Activated CD4-positive, alpha-beta T cell treated with anti-CD3 and anti-CD28 coated beads for 36 hours (primary cell): Measurements from ENCODE around the gene PPHLN1. TPM values are rescaled to one million over a fixed set of nuclear protein-coding genes. Genes with fewer than 3 reads are reported as not detected.

Experiments used
- ATAC-seq: fragments of 200-7000 bp; cut with Tn5 transposase; one replicate; pipeline ENCODE4 v1.10.0; 2021; ENCODE audit warnings: mild to moderate bottlenecking, moderate library complexity
- CTCF ChIA-PET: fragments of 350-600 bp; sonication (Branson Sonifier 250); formaldehyde crosslinking; loops from one replicate; lab custom pipeline; 2021; ENCODE audit warnings: antibody characterized with exemption; lab: Charles Lee
- POLR2A ChIA-PET: fragments of 350-600 bp; sonication (Branson Sonifier 250); formaldehyde crosslinking; loops from one replicate; lab custom pipeline; 2021; ENCODE audit warnings: antibody characterized with exemption, inconsistent platforms; lab: Charles Lee
- DNase-seq: peaks from one replicate; pipeline ENCODE4 v3.0.0-alpha.2; 2020
- H3K27ac Mint-ChIP-seq: one replicate; pipeline ENCODE4 v1.8.0; 2021; ENCODE audit warnings: mixed read lengths
- H3K27me3 Mint-ChIP-seq: one replicate; pipeline ENCODE4 v1.8.0; 2021; ENCODE audit warnings: mixed read lengths
- H3K36me3 Mint-ChIP-seq: one replicate; pipeline ENCODE4 v1.8.0; 2021; ENCODE audit warnings: low read depth, mixed read lengths
- H3K4me1 Mint-ChIP-seq: one replicate; pipeline ENCODE4 v1.8.0; 2021; ENCODE audit warnings: mixed read lengths
- H3K4me3 Mint-ChIP-seq: one replicate; pipeline ENCODE4 v1.8.0; 2021; ENCODE audit warnings: mild to moderate bottlenecking, moderate library complexity, mixed read lengths
- H3K9me3 Mint-ChIP-seq: one replicate; pipeline ENCODE4 v1.8.0; 2021; ENCODE audit warnings: low read depth, mixed read lengths
- intact Hi-C, 2 experiments: fragments of 100-400 bp; cut with DNase I in 1 of 2; cut with micrococcal nuclease in 1 of 2; formaldehyde crosslinking; loops; one replicate each; pipeline versions ENCODE4 v1.14.2 to v1.15.1; 2022 to 2024; cut with DNase I, micrococcal nuclease
- total RNA-seq, 2 experiments: library from RNA; stranded (reverse); gene quantifications; one replicate each; pipeline ENCODE4 v1.2.3, GENCODE V29; 2021

PPHLN1 gene
- total RNA-seq, 2 experiments from 2014 or later, result 86.2 to 90.0 TPM

- DNase-seq (peak; percentile 11), ATAC-seq (no peak)
- Mint-ChIP-seq H3K27me3 (peaks cover 20% of the 10 kb centered on the region), H3K4me3 (no peak overlapping the region), H3K27ac (no peak overlapping the region), H3K36me3 (no peaks in the 10 kb centered on the region), H3K4me1 (peaks cover 16% of the 10 kb centered on the region), H3K9me3 (no peaks in the 10 kb centered on the region)
- CTCF ChIA-PET, result interaction anchor here (1.2 to 3.7 kb wide), 2 partner anchors 11 to 16 kb away, joined by 3 to 18 read pairs; no protein-coding TSS in a partner anchor
- POLR2A ChIA-PET, result no interaction called here
- intact Hi-C loops, result no loop called here
Observed at GRCh38 chr12:42468341-42468821, 142.4 kb downstream of the PPHLN1 start.

DNA sequence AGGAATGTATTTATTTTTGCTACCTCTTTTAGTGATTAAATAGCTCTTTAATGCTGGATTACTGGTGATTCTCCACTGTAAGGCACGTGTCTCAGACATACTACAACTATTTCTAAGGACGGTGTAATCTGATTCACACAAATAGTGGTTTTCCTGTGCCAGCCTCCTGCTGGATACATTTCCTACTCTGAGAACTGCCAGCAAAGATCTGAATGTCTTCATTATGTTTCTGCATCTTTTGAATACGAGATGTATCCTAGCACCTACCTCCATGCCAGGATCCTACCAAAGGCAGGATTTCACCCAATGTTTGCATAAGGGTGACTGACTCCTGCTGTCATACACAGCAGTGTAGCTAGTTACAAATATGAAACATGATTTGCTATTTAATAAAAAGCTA lies 143.0 kb downstream of the PPHLN1 start:
- no peak overlapping the region for H3K27ac Mint-ChIP-seq
- peak; percentile 36 for ATAC-seq
- peaks cover 23% of the 10 kb centered on the region for H3K27me3 Mint-ChIP-seq
- ChIA-PET CTCF (interaction anchor here (0.6 to 3.7 kb wide), 4 partner anchors 10 to 173 kb away, joined by 3 to 18 read pairs (median 3); no protein-coding TSS in a partner anchor), POLR2A (interaction anchor here (0.6 kb wide), 1 partner anchor 113 kb away, joined by 3 read pairs; no protein-coding TSS in a partner anchor)
- no peaks in the 10 kb centered on the region for H3K36me3 Mint-ChIP-seq
- intact Hi-C loops, result no loop called here
- peak overlapping the region; percentile 43 for H3K4me3 Mint-ChIP-seq
- H3K4me1 Mint-ChIP-seq, result peaks cover 16% of the 10 kb centered on the region
- no peaks in the 10 kb centered on the region for H3K9me3 Mint-ChIP-seq
- no peak for DNase-seq

GRCh38 chr12:42469355-42470175 lies 143.6 kb downstream of the PPHLN1 start:
- intact Hi-C loops, result no loop called here
- H3K4me3 Mint-ChIP-seq, result peak overlapping the region; percentile 43
- H3K36me3 Mint-ChIP-seq, result no peaks in the 10 kb centered on the region
- ChIA-PET POLR2A (interaction anchor here (0.6 to 1.0 kb wide), 3 partner anchors 7 to 113 kb away, joined by 3 to 5 read pairs (median 3); no protein-coding TSS in a partner anchor), CTCF (interaction anchor here (0.6 to 3.7 kb wide), 4 partner anchors 11 to 173 kb away, joined by 3 to 18 read pairs (median 3); no protein-coding TSS in a partner anchor)
- ATAC-seq (peak; percentile 92), DNase-seq (peak; percentile 7)
- H3K4me1 Mint-ChIP-seq, result peaks cover 16% of the 10 kb centered on the region
- peak overlapping the region; percentile 6 for H3K27ac Mint-ChIP-seq
- no peaks in the 10 kb centered on the region for H3K9me3 Mint-ChIP-seq
- H3K27me3 Mint-ChIP-seq, result peaks cover 23% of the 10 kb centered on the region

DNA sequence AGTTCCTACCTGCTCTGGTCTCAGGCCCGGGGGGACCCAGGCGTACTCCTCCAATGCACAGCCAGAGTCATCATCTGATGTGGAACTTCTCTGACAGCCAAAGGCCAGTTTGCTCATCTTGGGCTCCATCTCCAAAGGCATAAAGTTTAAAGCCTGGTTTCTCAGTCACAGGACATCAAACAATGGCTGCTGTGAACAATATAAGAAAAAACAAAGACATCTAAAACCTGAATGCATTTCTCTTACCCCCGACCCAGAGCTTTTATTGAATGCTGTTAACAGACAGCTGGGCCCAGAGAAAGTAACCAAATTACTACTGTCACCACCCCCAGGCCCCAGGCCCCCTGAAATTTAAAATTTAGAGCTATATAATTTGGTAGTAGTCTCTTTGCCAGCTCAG lies 146.4 kb downstream of the PPHLN1 start:
- Mint-ChIP-seq H3K9me3 (no peaks in the 10 kb centered on the region), H3K36me3 (no peaks in the 10 kb centered on the region), H3K27me3 (peaks cover 19% of the 10 kb centered on the region), H3K4me1 (peaks cover 16% of the 10 kb centered on the region), H3K4me3 (no peak overlapping the region), H3K27ac (no peak overlapping the region)
- no peak for DNase-seq
- intact Hi-C loops, result no loop called here
- POLR2A ChIA-PET, result no interaction called here
- CTCF ChIA-PET, result no interaction called here
- ATAC-seq, result no peak

GRCh38 chr12:42473130-42473529 lies 147.2 kb downstream of the PPHLN1 start:
- H3K9me3 Mint-ChIP-seq, result no peaks in the 10 kb centered on the region
- H3K4me1 Mint-ChIP-seq, result peaks cover 16% of the 10 kb centered on the region
- ChIA-PET CTCF (interaction anchor here (0.6 to 1.1 kb wide), 2 partner anchors 10 to 1082 kb away, joined by 3 to 4 read pairs; no protein-coding TSS in a partner anchor), POLR2A (no interaction called here)
- intact Hi-C loops, result no loop called here
- H3K27me3 Mint-ChIP-seq, result peaks cover 20% of the 10 kb centered on the region
- no peak for ATAC-seq
- H3K36me3 Mint-ChIP-seq, result no peaks in the 10 kb centered on the region
- H3K27ac Mint-ChIP-seq, result no peak overlapping the region
- no peak overlapping the region for H3K4me3 Mint-ChIP-seq
- no peak for DNase-seq

- intact Hi-C loops, result no loop called here
- DNase-seq, result no peak
- Mint-ChIP-seq H3K27ac (no peak overlapping the region), H3K4me1 (peaks cover 12% of the 10 kb centered on the region), H3K4me3 (no peak overlapping the region), H3K9me3 (no peaks in the 10 kb centered on the region), H3K27me3 (peaks cover 23% of the 10 kb centered on the region), H3K36me3 (no peaks in the 10 kb centered on the region)
- ChIA-PET POLR2A (no interaction called here), CTCF (interaction anchor here (0.6 to 1.1 kb wide), 2 partner anchors 9 to 1082 kb away, joined by 3 to 4 read pairs; no protein-coding TSS in a partner anchor)
- no peak for ATAC-seq
Observed at GRCh38 chr12:42473561-42473960, 147.6 kb downstream of the PPHLN1 start.

DNA sequence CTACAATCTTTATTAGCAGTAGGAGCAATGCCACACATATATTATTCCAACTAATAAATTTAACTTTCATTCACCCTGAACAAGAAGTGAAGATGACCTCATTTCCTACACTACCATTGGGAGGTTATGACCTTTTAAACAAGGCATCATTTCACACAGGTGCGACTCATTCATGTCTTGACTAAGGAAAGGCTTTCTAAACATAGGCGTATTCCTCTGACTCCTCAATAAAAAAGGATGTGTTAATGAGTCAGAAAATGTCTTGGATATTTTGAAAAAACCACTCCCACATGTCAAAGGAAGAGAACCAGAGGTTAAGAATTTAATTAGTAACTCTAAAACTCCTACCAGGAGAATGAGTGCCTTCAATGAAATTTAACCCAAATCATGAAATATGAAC lies 148.4 kb downstream of the PPHLN1 start:
- Mint-ChIP-seq H3K36me3 (no peaks in the 10 kb centered on the region), H3K4me3 (no peak overlapping the region), H3K27ac (no peak overlapping the region), H3K27me3 (peaks cover 26% of the 10 kb centered on the region), H3K4me1 (peaks cover 5% of the 10 kb centered on the region), H3K9me3 (no peaks in the 10 kb centered on the region)
- POLR2A ChIA-PET, result no interaction called here
- ATAC-seq (peak; percentile 52), DNase-seq (no peak)
- intact Hi-C loops, result no loop called here
- CTCF ChIA-PET, result interaction anchor here (1.1 kb wide), 1 partner anchor 8 kb away, joined by 3 read pairs; no protein-coding TSS in a partner anchor

- H3K36me3 Mint-ChIP-seq, result no peaks in the 10 kb centered on the region
- intact Hi-C loops, result no loop called here
- ATAC-seq (no peak), DNase-seq (no peak)
- peaks cover 30% of the 10 kb centered on the region for H3K27me3 Mint-ChIP-seq
- no peak overlapping the region for H3K27ac Mint-ChIP-seq
- no peaks in the 10 kb centered on the region for H3K9me3 Mint-ChIP-seq
- H3K4me3 Mint-ChIP-seq, result no peak overlapping the region
- H3K4me1 Mint-ChIP-seq, result no peaks in the 10 kb centered on the region
- ChIA-PET POLR2A (no interaction called here), CTCF (no interaction called here)
Observed at GRCh38 chr12:42475106-42475505, 149.1 kb downstream of the PPHLN1 start.

- Mint-ChIP-seq H3K9me3 (no peaks in the 10 kb centered on the region), H3K4me1 (peaks cover 3% of the 10 kb centered on the region), H3K27me3 (peaks cover 50% of the 10 kb centered on the region), H3K4me3 (no peak overlapping the region), H3K36me3 (no peaks in the 10 kb centered on the region), H3K27ac (no peak overlapping the region)
- DNase-seq, result no peak
- intact Hi-C loops, result no loop called here
- ChIA-PET CTCF (no interaction called here), POLR2A (no interaction called here)
- no peak for ATAC-seq
Observed at GRCh38 chr12:42477941-42478340, 152.0 kb downstream of the PPHLN1 start.

- ATAC-seq (no peak), DNase-seq (no peak)
- Mint-ChIP-seq H3K27me3 (peaks cover 66% of the 10 kb centered on the region), H3K9me3 (no peaks in the 10 kb centered on the region), H3K36me3 (no peaks in the 10 kb centered on the region), H3K4me1 (peaks cover 9% of the 10 kb centered on the region), H3K4me3 (no peak overlapping the region), H3K27ac (no peak overlapping the region)
- POLR2A ChIA-PET, result no interaction called here
- intact Hi-C loops, result loop anchor here (5.0 to 10.0 kb wide), 4 partner anchors 106 to 1273 kb away; partner anchors contain the start of genes IRAK4 (in 1 of the 2), PRICKLE1 (in 1 of the 2) and PUS7L (in 1 of the 2)
- CTCF ChIA-PET, result interaction anchor here (1.3 kb wide), 1 partner anchor 90 kb away, joined by 3 read pairs; no protein-coding TSS in a partner anchor
Observed at GRCh38 chr12:42481368-42481767, 155.4 kb downstream of the PPHLN1 start.

GRCh38 chr12:42482041-42482747 lies 156.2 kb downstream of the PPHLN1 start:
- no peaks in the 10 kb centered on the region for H3K9me3 Mint-ChIP-seq
- DNase-seq (no peak), ATAC-seq (no peak)
- peak overlapping the region; percentile 66 for H3K4me3 Mint-ChIP-seq
- ChIA-PET CTCF (interaction anchor here (0.5 to 2.0 kb wide), 7 partner anchors 8 to 164 kb away, joined by 3 to 17 read pairs (median 4); no protein-coding TSS in a partner anchor), POLR2A (no interaction called here)
- H3K36me3 Mint-ChIP-seq, result no peaks in the 10 kb centered on the region
- intact Hi-C loops, result loop anchor here (1.0 to 10.0 kb wide), 7 partner anchors 87 to 1273 kb away; partner anchors contain the start of genes IRAK4 (in 1 of the 2), PRICKLE1 (in 1 of the 2) and PUS7L (in 1 of the 2)
- peaks cover 9% of the 10 kb centered on the region for H3K4me1 Mint-ChIP-seq
- no peak overlapping the region for H3K27ac Mint-ChIP-seq
- H3K27me3 Mint-ChIP-seq, result peaks cover 68% of the 10 kb centered on the region
